ENCODE results near the gene ATP5F1D.

ATP5F1D gene

GRCh38 chr19:1220976-1221903, 20.3 kb upstream of the ATP5F1D start:
- DNase-seq (ENCODE audit: low read depth), result no peak

DNA sequence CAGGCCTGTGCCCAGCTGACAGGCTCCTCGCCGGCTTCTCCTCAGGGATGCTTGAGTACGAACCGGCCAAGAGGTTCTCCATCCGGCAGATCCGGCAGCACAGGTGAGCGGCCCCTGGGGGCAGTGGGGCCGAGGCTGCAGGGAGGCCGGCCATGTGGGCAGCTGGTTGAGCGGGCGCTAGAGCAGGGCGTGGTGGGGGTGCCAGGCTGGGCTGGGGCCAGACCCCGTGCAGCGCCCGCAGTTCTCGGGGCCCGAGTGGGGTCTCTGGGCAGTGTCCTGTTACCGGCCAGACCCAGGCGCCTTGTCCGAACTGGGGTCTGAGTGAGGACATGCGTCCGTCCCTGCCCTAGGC, 19.7 kb upstream of the ATP5F1D start:
- DNase-seq (ENCODE audit: low read depth), result no peak

- no peak for DNase-seq (ENCODE audit: low read depth)
Observed at GRCh38 chr19:1222394-1222793, 19.2 kb upstream of the ATP5F1D start.

DNA sequence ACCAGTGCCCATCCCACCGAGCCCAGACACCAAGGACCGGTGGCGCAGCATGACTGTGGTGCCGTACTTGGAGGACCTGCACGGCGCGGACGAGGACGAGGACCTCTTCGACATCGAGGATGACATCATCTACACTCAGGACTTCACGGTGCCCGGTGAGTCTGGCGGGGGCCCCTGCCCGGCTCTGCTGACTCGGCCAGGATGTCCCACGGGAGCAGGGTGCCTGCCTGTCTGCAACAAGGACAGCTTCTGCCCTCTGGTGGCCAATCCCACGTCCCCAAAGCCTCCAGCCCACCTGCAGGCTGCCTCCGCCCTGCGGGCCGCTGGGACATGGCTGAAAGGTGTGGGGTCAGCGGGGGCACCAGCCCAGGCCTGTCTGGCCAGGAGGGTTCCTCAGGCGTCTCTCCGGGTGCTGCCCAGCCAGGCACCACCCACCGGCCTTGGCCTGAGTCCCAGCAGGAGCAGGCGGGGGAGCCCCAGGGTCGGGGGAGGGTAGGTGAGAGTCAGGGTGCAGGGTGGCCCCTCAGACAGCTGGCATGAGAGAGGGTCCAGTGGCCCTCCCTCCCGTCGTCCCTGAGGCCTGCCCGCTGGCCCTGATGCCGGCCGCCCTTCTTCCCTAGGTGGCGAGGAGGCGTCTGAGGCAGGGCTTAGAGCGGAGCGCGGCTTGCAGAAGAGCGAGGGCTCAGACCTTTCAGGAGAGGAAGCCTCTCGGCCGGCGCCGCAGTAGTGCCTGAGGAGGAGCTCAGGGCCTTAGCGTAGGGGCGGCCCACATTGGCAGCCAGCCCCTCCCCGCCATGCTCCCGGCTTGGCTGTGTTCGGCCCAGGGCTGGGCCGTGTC, 18.3 kb upstream of the ATP5F1D start:
- DNase-seq (ENCODE audit: low read depth), result no peak

GRCh38 chr19:1224047-1224825, 17.3 kb upstream of the ATP5F1D start:
- DNase-seq (ENCODE audit: low read depth), result no peak

GRCh38 chr19:1224847-1225246, 16.7 kb upstream of the ATP5F1D start:
- DNase-seq (ENCODE audit: low read depth), result no peak

- DNase-seq (ENCODE audit: low read depth), result no peak
Observed at GRCh38 chr19:1225440-1226226, 15.9 kb upstream of the ATP5F1D start.

GRCh38 chr19:1226227-1226518, 15.4 kb upstream of the ATP5F1D start:
- DNase-seq (ENCODE audit: low read depth), result no peak

DNA sequence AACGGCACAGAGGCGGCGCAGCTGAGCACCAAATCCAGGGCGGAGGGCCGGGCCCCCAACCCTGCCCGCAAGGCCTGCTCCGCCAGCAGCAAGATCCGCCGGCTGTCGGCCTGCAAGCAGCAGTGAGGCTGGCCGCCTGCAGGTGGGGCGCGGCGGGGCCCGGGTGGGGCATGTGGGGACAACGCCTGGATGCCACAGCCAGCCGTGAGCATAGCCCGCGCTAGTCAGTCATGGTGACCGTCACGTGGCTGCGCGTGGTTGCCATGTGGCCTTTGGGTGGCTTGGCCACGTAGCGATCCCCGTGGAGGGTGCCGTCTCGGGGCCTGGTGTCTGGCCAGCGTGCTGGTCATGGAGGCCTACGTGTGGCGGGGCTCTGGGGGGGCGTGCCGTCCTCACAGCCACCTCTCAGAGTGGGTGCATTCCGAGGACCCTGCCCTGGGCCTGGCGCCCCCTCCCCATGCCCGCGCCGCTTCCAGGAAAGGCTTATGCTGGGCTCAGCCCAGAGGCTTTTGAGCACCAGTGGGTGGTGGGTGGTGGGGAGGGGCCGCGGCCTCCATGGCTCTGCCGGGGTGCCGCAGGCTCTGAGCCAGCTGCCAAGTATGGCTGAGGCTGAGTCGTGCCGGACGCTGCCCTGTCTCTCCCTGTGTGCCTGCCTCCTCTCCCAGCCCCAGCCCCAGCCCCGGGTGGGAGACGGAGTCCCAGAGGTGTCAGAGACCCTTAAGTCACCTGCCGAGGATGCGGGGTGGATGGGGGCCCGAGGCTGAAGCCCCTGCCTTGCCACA, 14.8 kb upstream of the ATP5F1D start:
- DNase-seq (ENCODE audit: low read depth), result no peak

GRCh38 chr19:1227304-1228054, 14.1 kb upstream of the ATP5F1D start:
- DNase-seq (ENCODE audit: low read depth), result no peak

DNA sequence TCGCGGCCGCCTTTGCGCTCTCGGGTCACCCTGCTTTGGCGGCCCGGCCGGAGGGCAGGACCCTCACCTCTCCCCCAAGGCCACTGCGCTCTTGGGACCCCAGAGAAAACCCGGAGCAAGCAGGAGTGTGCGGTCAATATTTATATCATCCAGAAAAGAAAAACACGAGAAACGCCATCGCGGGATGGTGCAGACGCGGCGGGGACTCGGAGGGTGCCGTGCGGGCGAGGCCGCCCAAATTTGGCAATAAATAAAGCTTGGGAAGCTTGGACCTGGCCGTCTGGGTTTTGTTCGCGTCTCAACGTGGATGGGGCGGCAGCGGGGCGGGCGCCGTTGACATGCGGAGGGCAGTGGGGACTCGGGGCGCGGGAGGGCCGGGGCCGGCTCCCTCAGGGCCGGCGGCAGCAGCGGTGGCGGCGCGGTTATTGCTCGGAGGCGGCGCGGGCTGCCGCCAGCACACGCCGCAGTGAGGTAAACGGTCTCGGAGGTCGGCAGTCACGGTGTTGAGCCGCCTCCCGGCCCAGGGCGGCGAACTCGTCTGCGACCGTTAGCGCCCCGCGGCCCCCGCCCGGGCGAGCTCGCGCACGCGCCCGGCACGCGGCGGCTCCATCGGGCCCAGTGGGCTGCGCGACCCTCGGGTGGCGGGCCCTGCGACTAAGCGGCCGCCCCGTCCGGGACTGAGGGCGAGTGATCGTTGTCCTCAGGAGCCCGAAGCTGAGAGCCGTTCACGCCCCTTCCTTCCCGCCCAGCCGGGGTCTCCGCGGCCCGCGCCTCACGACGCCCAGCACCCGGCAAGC, 13.2 kb upstream of the ATP5F1D start:
- DNase-seq (ENCODE audit: low read depth), result no peak

DNA sequence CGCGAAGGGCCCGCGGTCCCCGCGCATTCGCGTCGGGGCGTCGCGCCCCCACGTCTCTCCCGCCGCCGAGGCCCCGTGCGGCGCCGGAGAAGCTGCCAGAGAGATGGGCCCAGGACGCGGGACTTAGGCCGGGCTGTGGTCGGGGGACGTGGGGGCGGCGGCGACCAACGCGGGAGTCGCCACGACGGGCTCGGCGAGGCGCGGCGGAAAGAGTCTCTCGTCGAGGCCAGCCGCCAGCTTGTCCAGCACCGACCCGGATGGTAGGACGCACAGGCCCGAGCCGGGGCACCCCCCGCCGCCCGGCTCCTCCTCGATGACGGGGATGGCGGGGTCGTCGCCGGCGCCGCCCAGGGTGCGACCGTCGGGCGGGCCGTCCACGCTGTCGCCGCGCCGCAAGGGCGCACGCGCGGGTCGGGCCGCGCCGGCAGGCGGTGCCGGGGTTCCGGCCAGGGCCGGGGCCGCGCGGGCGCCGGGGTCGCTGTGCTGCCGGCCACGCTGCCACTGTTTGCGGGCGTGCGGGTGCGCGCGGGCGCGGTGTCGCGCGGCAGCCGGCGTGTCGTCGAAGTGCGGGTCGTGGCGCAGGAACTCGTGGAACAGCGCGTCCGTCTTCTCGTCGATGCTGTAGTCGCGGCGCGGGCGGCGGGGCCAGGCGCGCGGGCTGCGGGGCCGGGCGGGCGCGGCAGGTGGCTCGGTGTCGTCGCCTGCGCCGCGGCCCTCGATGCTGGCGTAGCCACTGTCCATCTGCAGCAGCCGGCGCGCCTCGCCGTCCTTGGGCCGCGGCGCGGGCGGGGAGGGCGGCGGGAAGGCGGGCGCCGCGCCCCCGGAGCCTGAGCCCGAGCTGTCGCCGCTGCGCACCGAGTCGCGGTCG, 12.3 kb upstream of the ATP5F1D start:
- DNase-seq (ENCODE audit: low read depth), result no peak

DNA sequence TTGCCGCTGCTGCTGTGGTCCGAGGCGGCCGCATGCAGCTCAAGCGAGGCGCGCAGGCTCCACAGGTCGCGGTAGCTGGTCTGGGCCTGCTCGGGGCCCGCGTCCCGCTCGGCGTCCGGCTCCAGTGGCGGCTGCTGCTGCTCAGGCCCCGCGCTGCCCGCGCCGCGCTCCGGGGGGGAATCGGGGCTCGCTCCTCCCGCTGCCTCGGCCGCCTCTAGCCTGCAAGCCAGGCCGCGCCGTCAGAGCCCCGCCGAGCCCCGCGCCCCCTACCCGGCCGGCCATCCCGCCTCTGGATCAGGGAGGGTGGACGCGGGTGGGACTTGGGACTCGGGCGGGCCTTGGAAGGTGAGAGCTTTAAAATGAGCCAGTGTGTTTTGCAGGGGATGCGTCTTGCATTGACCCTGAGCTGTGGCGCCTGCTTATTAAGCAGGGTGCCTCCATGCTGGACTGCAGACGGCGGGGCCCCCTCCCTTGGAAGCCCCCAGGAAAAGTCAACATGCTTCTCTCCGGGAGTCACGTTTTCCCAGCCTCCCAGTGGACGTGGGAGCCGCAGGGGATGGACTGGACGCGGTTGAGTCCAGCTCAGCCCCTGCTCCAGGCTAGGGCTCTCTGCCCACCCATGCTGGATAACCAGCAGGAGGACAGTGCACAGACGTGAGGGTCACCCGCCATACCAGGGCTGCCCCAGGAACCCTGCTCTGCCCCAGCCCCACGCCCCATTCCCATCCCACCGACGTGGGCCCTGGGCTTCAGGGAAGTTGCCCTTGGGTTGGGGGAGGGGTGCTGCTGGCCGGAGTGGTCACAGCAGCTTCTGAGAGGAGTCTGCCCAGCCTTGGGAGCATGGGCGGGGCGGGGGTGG, 11.4 kb upstream of the ATP5F1D start:
- no peak for DNase-seq (ENCODE audit: low read depth)

GRCh38 chr19:1230783-1231489, 10.6 kb upstream of the ATP5F1D start:
- DNase-seq (ENCODE audit: low read depth), result no peak

DNA sequence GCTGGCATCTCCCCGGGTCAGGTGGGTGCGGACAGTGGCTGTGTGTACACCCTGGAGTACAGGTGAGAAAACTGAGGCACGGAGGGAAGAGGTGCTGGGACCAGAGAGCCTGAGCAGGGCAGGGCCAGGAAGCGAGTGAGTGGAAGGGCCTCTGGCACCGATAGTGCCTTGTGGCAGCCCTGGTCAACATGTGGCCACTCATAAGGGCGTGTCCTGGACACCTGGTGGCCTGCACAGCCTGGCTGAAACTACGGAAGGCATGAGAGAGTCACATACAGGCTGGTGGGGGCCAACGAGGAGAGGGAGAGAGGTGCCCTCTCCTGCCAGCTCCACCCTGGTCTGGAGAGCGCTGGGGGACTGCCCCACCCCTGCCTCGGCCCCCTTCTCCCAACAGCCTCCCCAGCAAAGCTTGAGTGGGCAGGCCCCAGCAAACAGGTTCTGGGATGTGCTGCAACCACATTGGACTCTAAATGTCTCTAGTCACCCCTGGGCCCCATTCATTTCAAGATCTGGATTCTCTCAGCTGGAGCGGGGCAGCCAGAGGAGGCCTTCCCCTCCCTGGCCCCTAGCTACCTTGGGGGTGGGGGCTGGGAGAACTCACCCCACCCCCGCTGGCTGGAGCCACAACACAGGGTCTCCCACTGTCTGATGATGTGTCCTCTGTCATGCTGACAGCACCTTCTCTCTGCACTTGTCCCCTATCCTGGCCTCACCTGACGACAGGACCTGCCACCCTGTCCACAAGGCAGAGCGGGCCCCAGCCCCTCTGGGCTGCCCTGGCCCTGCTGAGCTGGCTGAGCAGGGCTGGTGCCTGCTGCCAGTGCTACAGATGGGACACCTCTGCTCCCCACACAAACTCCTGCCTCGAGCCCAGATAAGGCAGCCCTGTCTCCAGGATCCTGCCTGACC, 9.6 kb upstream of the ATP5F1D start:
- DNase-seq (ENCODE audit: low read depth), result no peak

- no peak for DNase-seq (ENCODE audit: low read depth)
Observed at GRCh38 chr19:1232652-1233072, 8.9 kb upstream of the ATP5F1D start.

Measured in T-helper 22 cell (primary cell).